Endothelial cell of umbilical vein (primary cell): ENCODE measurements around the gene KIF26B.

Source experiments
- CTCF ChIP-seq, 2 donors: IDR thresholded peaks; 1 replicate in 1 of 2; 2 replicates in 1 of 2; pipeline ENCODE4 v1.5.1; 2011; ENCODE audit warnings: low read length in 2 of 2, mild to moderate bottlenecking in 2 of 2, moderate library complexity in 2 of 2, control low read depth in 1 of 2, inconsistent platforms in 1 of 2, low read depth in 1 of 2; ENCODE audit not compliant: insufficient read depth in 1 of 2; ENCODE audit errors: extremely low read depth in 1 of 2
- FOS ChIP-seq: IDR thresholded peaks from 2 replicates; pipeline ENCODE4 v1.6.1; 2011; ENCODE audit warnings: mild to moderate bottlenecking, low read length, moderate library complexity, borderline replicate concordance; ENCODE audit not compliant: insufficient read depth
- MAX ChIP-seq: IDR thresholded peaks from 2 replicates; pipeline ENCODE4 v1.6.1; 2011; ENCODE audit not compliant: insufficient read depth, insufficient read length
- POLR2A ChIP-seq: IDR thresholded peaks from 2 replicates; pipeline ENCODE4 v1.6.1; 2012; ENCODE audit warnings: low read depth, mild to moderate bottlenecking, control low read depth, low read length
- POLR2AphosphoS5 ChIP-seq: IDR thresholded peaks from 2 replicates; pipeline ENCODE4 v1.6.1; 2012; ENCODE audit warnings: low read depth, mild to moderate bottlenecking, control low read depth, low read length, moderate library complexity; ENCODE audit not compliant: insufficient read depth

- TF ChIP-seq CTCF (IDR thresholded peaks at IDR 0.05; ENCODE audit: extremely low read depth in 1 of 2, insufficient read depth in 1 of 2, low read depth in 1 of 2, low read length in 2 of 2) (no peak), POLR2A (no peak), POLR2AphosphoS5 (no peak), FOS (no peak), MAX (no peak)
These were observed 27.2 kb downstream of the KIF26B start for GRCh38 chr1:245182028-245182427.
